C4-2B (cell line): ENCODE measurements around the gene ERCC1.

Experiments used
- ZFX ChIP-seq: fragments of 450-650 bp; IDR thresholded peaks from 2 replicates; pipeline ENCODE4 v1.6.1; 2017
- TF ChIP-seq, protein P1 (sequence below): fragments of 450-650 bp; conservative IDR thresholded peaks from 2 replicates; pipeline ENCODE4 v1.5.1; 2017; ENCODE audit warnings: mild to moderate bottlenecking

DNA sequence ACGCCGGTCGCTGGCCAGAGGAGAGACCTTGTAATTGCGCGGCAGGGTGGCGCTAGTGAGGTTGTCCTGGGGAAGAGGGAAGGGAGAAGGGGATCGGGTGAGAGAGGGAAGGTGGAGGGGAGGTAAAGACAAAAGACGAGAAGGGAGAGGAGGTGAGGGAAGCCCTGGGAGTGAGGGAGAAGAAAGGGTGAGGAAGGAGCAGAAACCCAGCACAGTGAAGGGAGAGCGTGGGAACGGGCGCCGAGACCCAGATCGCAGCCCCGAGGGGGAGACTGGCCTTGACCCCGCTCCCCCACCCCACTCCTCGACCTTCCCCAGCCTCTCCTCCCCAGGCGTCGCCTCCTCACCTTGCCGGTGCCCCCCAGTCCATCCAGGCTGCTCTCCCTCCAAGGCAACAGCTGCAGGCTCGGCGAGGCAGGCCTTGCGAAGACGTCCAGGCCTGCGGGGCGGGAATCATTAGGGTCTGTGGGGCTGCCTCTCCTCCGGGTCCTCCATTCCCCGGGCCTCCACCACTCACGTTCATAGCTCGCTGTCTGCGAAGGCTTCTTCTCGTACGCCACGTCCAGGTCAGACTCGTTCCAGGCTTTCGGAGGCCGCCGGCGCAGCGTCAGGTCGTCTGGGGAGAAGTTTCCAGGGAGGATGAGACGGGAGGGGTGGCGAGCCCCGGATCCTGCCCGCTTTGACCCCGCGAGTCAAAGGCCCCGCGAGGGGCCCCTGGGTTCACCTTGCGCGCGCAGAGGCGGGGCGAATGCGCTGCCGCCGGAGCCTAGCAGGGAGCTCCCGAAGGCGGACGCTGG, 27.7 kb downstream of the ERCC1 start:
- TF ChIP-seq, protein P1, sequence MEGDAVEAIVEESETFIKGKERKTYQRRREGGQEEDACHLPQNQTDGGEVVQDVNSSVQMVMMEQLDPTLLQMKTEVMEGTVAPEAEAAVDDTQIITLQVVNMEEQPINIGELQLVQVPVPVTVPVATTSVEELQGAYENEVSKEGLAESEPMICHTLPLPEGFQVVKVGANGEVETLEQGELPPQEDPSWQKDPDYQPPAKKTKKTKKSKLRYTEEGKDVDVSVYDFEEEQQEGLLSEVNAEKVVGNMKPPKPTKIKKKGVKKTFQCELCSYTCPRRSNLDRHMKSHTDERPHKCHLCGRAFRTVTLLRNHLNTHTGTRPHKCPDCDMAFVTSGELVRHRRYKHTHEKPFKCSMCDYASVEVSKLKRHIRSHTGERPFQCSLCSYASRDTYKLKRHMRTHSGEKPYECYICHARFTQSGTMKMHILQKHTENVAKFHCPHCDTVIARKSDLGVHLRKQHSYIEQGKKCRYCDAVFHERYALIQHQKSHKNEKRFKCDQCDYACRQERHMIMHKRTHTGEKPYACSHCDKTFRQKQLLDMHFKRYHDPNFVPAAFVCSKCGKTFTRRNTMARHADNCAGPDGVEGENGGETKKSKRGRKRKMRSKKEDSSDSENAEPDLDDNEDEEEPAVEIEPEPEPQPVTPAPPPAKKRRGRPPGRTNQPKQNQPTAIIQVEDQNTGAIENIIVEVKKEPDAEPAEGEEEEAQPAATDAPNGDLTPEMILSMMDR, result no peak
- TF ChIP-seq ZFX, result no peak
